ENCODE measurements around the gene CHEK2. TPM values are rescaled to one million over a fixed set of nuclear protein-coding genes. Genes with fewer than 3 reads are reported as not detected.

CHEK2 gene
- total RNA-seq, 1 experiment from 2014 or later: 61.1 TPM

GRCh38 chr22:28711820-28712777, 29.5 kb downstream of the CHEK2 start:
- H3K23me2 ChIP-seq (ENCODE audit: insufficient read length, low read depth, low read length, poor library complexity, severe bottlenecking): no peaks in the 10 kb centered on the region
- no peak overlapping the region for H4K5ac ChIP-seq (ENCODE audit: insufficient read length, low read depth, low read length)
- H3K36me3 Mint-ChIP-seq (ENCODE audit: insufficient read depth in 1 of 3, low read depth in 3 of 3): peaks cover 41 to 77% (median 65%) of the 10 kb centered on the region in 3 experiments
- H3K27me3 Mint-ChIP-seq (ENCODE audit: low read depth): no peaks in the 10 kb centered on the region
- H2BK5ac ChIP-seq (ENCODE audit: insufficient read length, low read length): no peak overlapping the region
- H2BK120ac ChIP-seq (ENCODE audit: low read depth, low read length, poor library complexity, severe bottlenecking): no peak overlapping the region
- H3K27ac ChIP-seq (ENCODE audit: insufficient read length, low read depth, low read length): no peak overlapping the region
- no peak overlapping the region for H2AK5ac ChIP-seq (ENCODE audit: insufficient read length, low read length)
- H2AFZ ChIP-seq (ENCODE audit: low read length): no peak overlapping the region
- no peaks in the 10 kb centered on the region for H3K9me3 Mint-ChIP-seq
- H4K20me1 ChIP-seq (ENCODE audit: control insufficient read depth, insufficient read depth, insufficient read length): no peaks in the 10 kb centered on the region
- H2BK20ac ChIP-seq (ENCODE audit: low read depth, low read length, poor library complexity, severe bottlenecking): no peak overlapping the region
- peaks cover 0 to 2% of the 10 kb centered on the region in 2 experiments; a peak in 2 of 4 replicates for H3K4me1 Mint-ChIP-seq
- no peaks in the 10 kb centered on the region for H3K79me2 ChIP-seq (ENCODE audit: insufficient read depth, low read length)
- no peak overlapping the region for H3K23ac ChIP-seq (ENCODE audit: insufficient read length, low read depth, low read length)
- H3K56ac ChIP-seq (ENCODE audit: insufficient read length, low read depth, low read length): no peak overlapping the region
- H3K14ac ChIP-seq (ENCODE audit: insufficient read depth, low read length): no peak overlapping the region
- no peak overlapping the region for H2BK15ac ChIP-seq (ENCODE audit: low read depth, low read length)
- no peak overlapping the region for H3K4me2 ChIP-seq (ENCODE audit: insufficient read depth, insufficient read length, low read length)
- no peak; the same call in 2 of the 3 replicates for TF ChIP-seq CTCF (conservative IDR thresholded peaks at IDR 0.05)
- no peak overlapping the region for H3K4ac ChIP-seq (ENCODE audit: low read depth, low read length)
- H3K27ac Mint-ChIP-seq: peak overlapping the region in 1 of 3 experiments; percentile 88; a peak in 2 of 7 replicates
- no CpG with 5 or more reads among the region's 6 CpGs for WGBS (ENCODE audit: extremely low coverage, insufficient read length, low lambda C conversion rate)
- no peaks in the 10 kb centered on the region for H3K79me1 ChIP-seq (ENCODE audit: insufficient read depth, low read depth, low read length, poor library complexity, severe bottlenecking)
- H3K9me3 ChIP-seq (ENCODE audit: control insufficient read depth, low read depth, low read length): no peaks in the 10 kb centered on the region
- H4K91ac ChIP-seq (ENCODE audit: insufficient read length, low read depth, low read length): no peak overlapping the region
- H3K9ac ChIP-seq (ENCODE audit: extremely low read depth, insufficient read length, low read length): no peak overlapping the region
- H3K4me1 ChIP-seq (ENCODE audit: insufficient read depth, low read length): no peaks in the 10 kb centered on the region
- no peak overlapping the region for H4K8ac ChIP-seq (replicated peaks; ENCODE audit: insufficient read length, low read depth, low read length)
- H2BK12ac ChIP-seq (ENCODE audit: insufficient read length, low read depth, low read length): no peak overlapping the region
- DNase-seq: no peak
- no peak overlapping the region for H3T11ph ChIP-seq (ENCODE audit: low read length)
- no peaks in the 10 kb centered on the region for H3K27me3 ChIP-seq (ENCODE audit: insufficient read depth, low read length)
- no peak overlapping the region for H3K18ac ChIP-seq (ENCODE audit: insufficient read length, low read depth, low read length)
- no peak overlapping the region for H3K4me3 Mint-ChIP-seq

All from H9 (cell line).